ENCODE measurements around the gene CELF4.

GRCh38 chr18:37508207-37508606 is 57.4 kb downstream of the CELF4 start:
- TF ChIP-seq SIN3A (IDR thresholded peaks at IDR 0.05; ENCODE audit: borderline replicate concordance, insufficient read depth, low read depth, low read length): no peak
- TF ChIP-seq, protein P1, sequence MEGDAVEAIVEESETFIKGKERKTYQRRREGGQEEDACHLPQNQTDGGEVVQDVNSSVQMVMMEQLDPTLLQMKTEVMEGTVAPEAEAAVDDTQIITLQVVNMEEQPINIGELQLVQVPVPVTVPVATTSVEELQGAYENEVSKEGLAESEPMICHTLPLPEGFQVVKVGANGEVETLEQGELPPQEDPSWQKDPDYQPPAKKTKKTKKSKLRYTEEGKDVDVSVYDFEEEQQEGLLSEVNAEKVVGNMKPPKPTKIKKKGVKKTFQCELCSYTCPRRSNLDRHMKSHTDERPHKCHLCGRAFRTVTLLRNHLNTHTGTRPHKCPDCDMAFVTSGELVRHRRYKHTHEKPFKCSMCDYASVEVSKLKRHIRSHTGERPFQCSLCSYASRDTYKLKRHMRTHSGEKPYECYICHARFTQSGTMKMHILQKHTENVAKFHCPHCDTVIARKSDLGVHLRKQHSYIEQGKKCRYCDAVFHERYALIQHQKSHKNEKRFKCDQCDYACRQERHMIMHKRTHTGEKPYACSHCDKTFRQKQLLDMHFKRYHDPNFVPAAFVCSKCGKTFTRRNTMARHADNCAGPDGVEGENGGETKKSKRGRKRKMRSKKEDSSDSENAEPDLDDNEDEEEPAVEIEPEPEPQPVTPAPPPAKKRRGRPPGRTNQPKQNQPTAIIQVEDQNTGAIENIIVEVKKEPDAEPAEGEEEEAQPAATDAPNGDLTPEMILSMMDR (IDR thresholded peaks at IDR 0.05): no peak
- TF ChIP-seq REST (IDR thresholded peaks at IDR 0.05; ENCODE audit: insufficient read depth in 1 of 2, low read depth in 2 of 2, low read length in 1 of 2): no peak
